Measurements from ENCODE around the gene GRB2.

The GRB2 gene

GRCh38 chr17:75301502-75302206, 103.8 kb downstream of the GRB2 start:
- Histone ChIP-seq H3K27me3 (ENCODE audit: low read length) (no peaks in the 10 kb centered on the region), H3K4me3 (ENCODE audit: insufficient read depth, low read length, poor library complexity, severe bottlenecking) (no peak overlapping the region), H3F3A (ENCODE audit: insufficient read depth) (peaks cover 23% of the 10 kb centered on the region), H3K9ac (ENCODE audit: low read length) (no peak overlapping the region), H4K20me1 (ENCODE audit: low read depth, low read length) (no peaks in the 10 kb centered on the region), H3K79me2 (ENCODE audit: insufficient read depth, low read length) (no peaks in the 10 kb centered on the region), H3K27ac (ENCODE audit: low read depth, low read length) (no peak overlapping the region), H2AFZ (ENCODE audit: low read depth, low read length, severe bottlenecking) (no peak overlapping the region), H3K4me2 (ENCODE audit: low read depth, low read length, poor library complexity, severe bottlenecking) (no peak overlapping the region), H3K36me3 (ENCODE audit: low read length) (no peaks in the 10 kb centered on the region), H3K9me3 (ENCODE audit: insufficient read depth, low read length) (no peaks in the 10 kb centered on the region), H3K9me2 (replicated peaks; ENCODE audit: insufficient read depth, low read length) (no peaks in the 10 kb centered on the region)
- TF ChIP-seq EZH2phosphoT487 (conservative IDR thresholded peaks at IDR 0.05; ENCODE audit: low read length) (no peak), CTCF (IDR thresholded peaks at IDR 0.05; ENCODE audit: insufficient read depth, low read length, poor library complexity, severe bottlenecking) (no peak)

- no peak overlapping the region for H3K9ac ChIP-seq (ENCODE audit: low read length)
- no peaks in the 10 kb centered on the region for H3K27me3 ChIP-seq (ENCODE audit: low read length)
- H3K4me2 ChIP-seq (ENCODE audit: low read depth, low read length, poor library complexity, severe bottlenecking) = no peak overlapping the region
- peaks cover 28% of the 10 kb centered on the region for H3F3A ChIP-seq (ENCODE audit: insufficient read depth)
- H3K9me2 ChIP-seq (replicated peaks; ENCODE audit: insufficient read depth, low read length) = no peaks in the 10 kb centered on the region
- H3K9me3 ChIP-seq (ENCODE audit: insufficient read depth, low read length) = no peaks in the 10 kb centered on the region
- no peaks in the 10 kb centered on the region for H3K36me3 ChIP-seq (ENCODE audit: low read length)
- no peaks in the 10 kb centered on the region for H3K79me2 ChIP-seq (ENCODE audit: insufficient read depth, low read length)
- TF ChIP-seq EZH2phosphoT487 (conservative IDR thresholded peaks at IDR 0.05; ENCODE audit: low read length) (no peak), CTCF (IDR thresholded peaks at IDR 0.05; ENCODE audit: insufficient read depth, low read length, poor library complexity, severe bottlenecking) (no peak)
- no peak overlapping the region for H3K4me3 ChIP-seq (ENCODE audit: insufficient read depth, low read length, poor library complexity, severe bottlenecking)
- H4K20me1 ChIP-seq (ENCODE audit: low read depth, low read length) = no peaks in the 10 kb centered on the region
- H3K27ac ChIP-seq (ENCODE audit: low read depth, low read length) = no peak overlapping the region
- no peak overlapping the region for H2AFZ ChIP-seq (ENCODE audit: low read depth, low read length, severe bottlenecking)
Measured at GRCh38 chr17:75301049-75301448, 104.4 kb downstream of the GRB2 start.

- Histone ChIP-seq H3K36me3 (ENCODE audit: low read length) (no peaks in the 10 kb centered on the region), H3K9me3 (ENCODE audit: insufficient read depth, low read length) (no peaks in the 10 kb centered on the region), H3K4me3 (ENCODE audit: insufficient read depth, low read length, poor library complexity, severe bottlenecking) (no peak overlapping the region), H3K4me2 (ENCODE audit: low read depth, low read length, poor library complexity, severe bottlenecking) (no peak overlapping the region), H3K9me2 (replicated peaks; ENCODE audit: insufficient read depth, low read length) (no peaks in the 10 kb centered on the region), H3F3A (ENCODE audit: insufficient read depth) (peaks cover 36% of the 10 kb centered on the region), H3K9ac (ENCODE audit: low read length) (no peak overlapping the region), H2AFZ (ENCODE audit: low read depth, low read length, severe bottlenecking) (no peak overlapping the region), H3K27me3 (ENCODE audit: low read length) (no peaks in the 10 kb centered on the region), H4K20me1 (ENCODE audit: low read depth, low read length) (no peaks in the 10 kb centered on the region), H3K79me2 (ENCODE audit: insufficient read depth, low read length) (no peaks in the 10 kb centered on the region), H3K27ac (ENCODE audit: low read depth, low read length) (no peak overlapping the region)
- TF ChIP-seq EZH2phosphoT487 (conservative IDR thresholded peaks at IDR 0.05; ENCODE audit: low read length) (no peak), CTCF (IDR thresholded peaks at IDR 0.05; ENCODE audit: insufficient read depth, low read length, poor library complexity, severe bottlenecking) (no peak)
Measured at GRCh38 chr17:75300280-75300679, 105.2 kb downstream of the GRB2 start.

All from SU-DHL-6 (cell line).